GM23338 (cell line): ENCODE results near the gene GALC. TPM values are rescaled to one million over a fixed set of nuclear protein-coding genes. Genes with fewer than 3 reads are reported as not detected.

ENCODE experiments used
- ATAC-seq: fragments of 200-7000 bp; cut with Tn5 transposase; 3 replicates; pipeline ENCODE4 v1.9.1; 2020
- DNase-seq: peaks from one replicate; pipeline ENCODE4 v3.0.0-alpha.2; 2015; ENCODE audit warnings: low spot score
- H2AFZ ChIP-seq: fragments of 200-600 bp; sonication (generic); 2 replicates; pipeline ENCODE4 v1.8.0; 2016; ENCODE audit warnings: antibody characterized with exemption, mild to moderate bottlenecking, moderate library complexity
- H3F3A ChIP-seq: fragments of 200-600 bp; sonication (generic); replicated peaks from 2 replicates; pipeline ENCODE4 v1.8.0; 2017; ENCODE audit warnings: antibody characterized with exemption, mixed run types, low read depth
- H3K27ac ChIP-seq: fragments of 200-600 bp; sonication (generic); 2 replicates; pipeline ENCODE4 v1.6.1; 2016; ENCODE audit warnings: low read depth
- H3K27me3 ChIP-seq: fragments of 200-600 bp; sonication (generic); 2 replicates; pipeline ENCODE4 v1.8.0; 2016; ENCODE audit warnings: mild to moderate bottlenecking, mixed run types, moderate library complexity; ENCODE audit not compliant: insufficient read depth
- H3K36me3 ChIP-seq: fragments of 200-600 bp; sonication (generic); 2 replicates; pipeline ENCODE4 v1.8.0; 2016; ENCODE audit warnings: mild to moderate bottlenecking; ENCODE audit not compliant: insufficient read depth
- H3K4me1 ChIP-seq: fragments of 200-600 bp; sonication (generic); 2 replicates; pipeline ENCODE4 v1.8.0; 2016; ENCODE audit warnings: mild to moderate bottlenecking, moderate library complexity; ENCODE audit not compliant: insufficient read depth
- H3K4me2 ChIP-seq: fragments of 200-600 bp; sonication (generic); 2 replicates; pipeline ENCODE4 v1.7.1; 2017; ENCODE audit warnings: mixed run types
- H3K4me3 ChIP-seq: fragments of 200-600 bp; sonication (generic); 2 replicates; pipeline ENCODE4 v1.6.1; 2016; ENCODE audit warnings: mixed run types
- H3K79me2 ChIP-seq: fragments of 200-600 bp; sonication (generic); replicated peaks from 2 replicates; pipeline ENCODE4 v1.8.0; 2017; ENCODE audit warnings: mild to moderate bottlenecking; ENCODE audit not compliant: insufficient read depth
- H3K9me2 ChIP-seq: fragments of 200-600 bp; sonication (generic); 2 replicates; pipeline ENCODE4 v1.8.0; 2017; ENCODE audit not compliant: insufficient read depth
- H4K20me1 ChIP-seq: fragments of 200-600 bp; sonication (generic); replicated peaks from 2 replicates; pipeline ENCODE4 v1.8.0; 2017; ENCODE audit warnings: mild to moderate bottlenecking; ENCODE audit not compliant: insufficient read depth
- H3K27ac Mint-ChIP-seq: 2 replicates; pipeline ENCODE4 v1.8.0; 2020; ENCODE audit warnings: inconsistent platforms, mild to moderate bottlenecking, moderate library complexity, mixed read lengths
- H3K27me3 Mint-ChIP-seq: 3 replicates; pipeline ENCODE4 v1.8.0; 2022; ENCODE audit warnings: low read depth, mild to moderate bottlenecking, moderate library complexity, mixed read lengths, inconsistent platforms; ENCODE audit not compliant: insufficient read depth, poor library complexity
- H3K36me3 Mint-ChIP-seq: 3 replicates; pipeline ENCODE4 v1.8.0; 2021; ENCODE audit warnings: low read depth, mild to moderate bottlenecking, inconsistent platforms, moderate library complexity, mixed read lengths
- H3K4me1 Mint-ChIP-seq: 3 replicates; pipeline ENCODE4 v1.8.0; 2020; ENCODE audit warnings: mild to moderate bottlenecking, inconsistent platforms, mixed read lengths
- H3K4me3 Mint-ChIP-seq: 3 replicates; pipeline ENCODE4 v1.8.0; 2021; ENCODE audit warnings: moderate library complexity, mild to moderate bottlenecking, inconsistent platforms, mixed read lengths
- H3K9me3 Mint-ChIP-seq: 3 replicates; pipeline ENCODE4 v1.8.0; 2020; ENCODE audit warnings: moderate library complexity, mild to moderate bottlenecking, inconsistent platforms, mixed read lengths
- ETS1 ChIP-seq: IDR thresholded peaks from 2 replicates; pipeline ENCODE4 v1.6.1; 2016; ENCODE audit warnings: antibody characterized with exemption
- EZH2 ChIP-seq: fragments of 200-600 bp; sonication (generic); IDR thresholded peaks from one replicate; pipeline ENCODE4 v1.8.0; 2017; ENCODE audit warnings: antibody characterized with exemption, mild to moderate bottlenecking, low read depth; ENCODE audit not compliant: unreplicated experiment
- EZH2phosphoT487 ChIP-seq: fragments of 200-600 bp; sonication (generic); IDR thresholded peaks from one replicate; pipeline ENCODE4 v1.8.1; 2018; ENCODE audit warnings: antibody characterized with exemption; ENCODE audit not compliant: unreplicated experiment
- JUNB ChIP-seq: IDR thresholded peaks from one replicate; pipeline ENCODE4 v1.6.1; 2016; ENCODE audit warnings: antibody characterized with exemption; ENCODE audit not compliant: unreplicated experiment
- NANOG ChIP-seq: IDR thresholded peaks from 2 replicates; pipeline ENCODE4 v1.6.1; 2016; ENCODE audit warnings: antibody characterized with exemption, borderline replicate concordance
- POLR2AphosphoS5 ChIP-seq: IDR thresholded peaks from 2 replicates; pipeline ENCODE4 v1.6.1; 2016; ENCODE audit warnings: antibody characterized with exemption, low read depth
- REST ChIP-seq: IDR thresholded peaks from one replicate; pipeline ENCODE4 v1.6.1; 2018; ENCODE audit warnings: antibody characterized with exemption; ENCODE audit not compliant: unreplicated experiment
- STAT1 ChIP-seq: IDR thresholded peaks from one replicate; pipeline ENCODE4 v1.6.1; 2016; ENCODE audit warnings: antibody characterized with exemption; ENCODE audit not compliant: unreplicated experiment
- ZNF331 ChIP-seq: fragments of 250-450 bp; sonication (Bioruptor Pico); IDR thresholded peaks from 2 replicates; pipeline ENCODE4 v1.5.0; 2020; ENCODE audit warnings: low read depth, mild to moderate bottlenecking, moderate library complexity
- ZNF462 ChIP-seq: fragments of 250-450 bp; sonication (Bioruptor Pico); IDR thresholded peaks from 2 replicates; pipeline ENCODE4 v1.5.0; 2020; ENCODE audit warnings: mild to moderate bottlenecking, moderate library complexity
- polyA plus RNA-seq: library from polyadenylated mRNA; unstranded; fragments of >200 nt; fragmentation: Nextera tagmentation; extraction: Ambion mirVana; gene quantifications from 2 replicates; pipeline ENCODE4 v1.2.1, GENCODE V29; 2016
- total RNA-seq: library from RNA; depleted of rRNA; stranded (reverse); fragments of >200 nt; shearing (Covaris generic); gene quantifications from 2 replicates; pipeline ENCODE4 v1.2.3, GENCODE V29; 2014

Gene GALC
- total and polyA plus RNA-seq, 2 experiments from 2014 or later, result 3.4 to 12.9 TPM

- TF ChIP-seq JUNB (no peak), REST (no peak), STAT1 (no peak), POLR2AphosphoS5 (no peak), EZH2phosphoT487 (no peak), ETS1 (no peak), NANOG (no peak)
These were observed 37.5 kb downstream of the GALC start (continued) for GRCh38 chr14:87955501-87955900.

- Mint-ChIP-seq H3K4me1 (peaks cover 3% of the 10 kb centered on the region; the same call in 2 of the 3 replicates), H3K27ac (no peak overlapping the region), H3K36me3 (no peaks in the 10 kb centered on the region), H3K27me3 (no peaks in the 10 kb centered on the region), H3K4me3 (no peak overlapping the region), H3K9me3 (no peaks in the 10 kb centered on the region)
- no peaks in the 10 kb centered on the region for H3K36me3 ChIP-seq
- no peak for DNase-seq
- H3K9me2 ChIP-seq, result no peaks in the 10 kb centered on the region
- no peaks in the 10 kb centered on the region for H4K20me1 ChIP-seq
- no peak for TF ChIP-seq EZH2
- TF ChIP-seq ZNF331 (CRISPR knock-in tag), result no peak
- TF ChIP-seq POLR2AphosphoS5, result no peak
- no peak for TF ChIP-seq ZNF462 (CRISPR knock-in tag)
- TF ChIP-seq REST, result no peak
- H2AFZ ChIP-seq, result no peak overlapping the region
- H3K4me1 ChIP-seq, result no peaks in the 10 kb centered on the region
- H3K4me2 ChIP-seq, result no peak overlapping the region
- ATAC-seq, result no peak
- no peaks in the 10 kb centered on the region for H3K27me3 ChIP-seq
- H3K27ac ChIP-seq, result no peak overlapping the region
- no peaks in the 10 kb centered on the region for H3F3A ChIP-seq
- no peaks in the 10 kb centered on the region for H3K79me2 ChIP-seq
- H3K4me3 ChIP-seq, result no peak overlapping the region
These were observed 40.5 kb downstream of the GALC start for GRCh38 chr14:87952307-87953094.
